Measurements from ENCODE around the gene AKR1C4. TPM values are rescaled to one million over a fixed set of nuclear protein-coding genes. Genes with fewer than 3 reads are reported as not detected.
"Not testable (repeated sequence)": the region's sequence is repeated elsewhere in the genome, so short reads cannot be mapped to it uniquely, and the experiment has no call there.

The AKR1C4 gene
- total RNA-seq, 2 donors from 2014 or later: not detected

- no peak overlapping the region for H3K4me3 ChIP-seq
- DNase-seq (ENCODE audit: low spot score): no peak
These were observed 30.9 kb upstream of the AKR1C4 start for GRCh38 chr10:5165738-5166137.

GRCh38 chr10:5168897-5169420, 27.7 kb upstream of the AKR1C4 start:
- no peaks in the 10 kb centered on the region for H3K36me3 ChIP-seq
- ATAC-seq (ENCODE audit: insufficient number of reproducible peaks, low FRiP score, low read depth): no peak

More at GRCh38 chr10:5165738-5166137, 30.9 kb upstream of the AKR1C4 start:
- ATAC-seq (ENCODE audit: insufficient number of reproducible peaks, low FRiP score, low read depth): no peak
- no peak for TF ChIP-seq CTCF (IDR thresholded peaks at IDR 0.05)
- H3K27ac ChIP-seq: no peak overlapping the region
- peaks cover 34% of the 10 kb centered on the region for H3K9me3 ChIP-seq
- H3K4me1 ChIP-seq (ENCODE audit: control insufficient read depth in 1 of 2, low read depth in 2 of 2): no peaks in the 10 kb centered on the region
- H3K36me3 ChIP-seq: no peaks in the 10 kb centered on the region
- no peaks in the 10 kb centered on the region for H3K27me3 ChIP-seq (replicated peaks; ENCODE audit: insufficient read depth)

GRCh38 chr10:5175581-5175980, 21.1 kb upstream of the AKR1C4 start:
- not testable (repeated sequence) for H3K36me3 ChIP-seq; H3K4me3 ChIP-seq; DNase-seq (ENCODE audit: low spot score); ATAC-seq (ENCODE audit: insufficient number of reproducible peaks, low FRiP score, low read depth); H3K4me1 ChIP-seq (ENCODE audit: control insufficient read depth in 1 of 2, low read depth in 2 of 2); H3K27me3 ChIP-seq (replicated peaks; ENCODE audit: insufficient read depth); H3K9me3 ChIP-seq; H3K27ac ChIP-seq

More at GRCh38 chr10:5168897-5169420, 27.7 kb upstream of the AKR1C4 start:
- Histone ChIP-seq H3K4me3 (no peak overlapping the region), H3K27ac (no peak overlapping the region), H3K4me1 (ENCODE audit: control insufficient read depth in 1 of 2, low read depth in 2 of 2) (no peaks in the 10 kb centered on the region), H3K27me3 (replicated peaks; ENCODE audit: insufficient read depth) (no peaks in the 10 kb centered on the region), H3K9me3 (peaks cover 32% of the 10 kb centered on the region)
- no peak for TF ChIP-seq CTCF (IDR thresholded peaks at IDR 0.05)
- no peak for DNase-seq (ENCODE audit: low spot score)

GRCh38 chr10:5180503-5180902, 16.1 kb upstream of the AKR1C4 start:
- not testable (repeated sequence) for DNase-seq (ENCODE audit: low spot score); H3K9me3 ChIP-seq; H3K4me1 ChIP-seq (ENCODE audit: control insufficient read depth in 1 of 2, low read depth in 2 of 2); H3K36me3 ChIP-seq; H3K27ac ChIP-seq; H3K4me3 ChIP-seq; ATAC-seq (ENCODE audit: insufficient number of reproducible peaks, low FRiP score, low read depth); H3K27me3 ChIP-seq (replicated peaks; ENCODE audit: insufficient read depth)

GRCh38 chr10:5183923-5184322, 12.7 kb upstream of the AKR1C4 start:
- H3K4me1 ChIP-seq (ENCODE audit: control insufficient read depth in 1 of 2, low read depth in 2 of 2): no peaks in the 10 kb centered on the region
- DNase-seq (ENCODE audit: low spot score) (no peak), ATAC-seq (ENCODE audit: insufficient number of reproducible peaks, low FRiP score, low read depth) (no peak)

More at GRCh38 chr10:5183923-5184322, 12.7 kb upstream of the AKR1C4 start:
- H3K9me3 ChIP-seq: no peaks in the 10 kb centered on the region
- H3K27ac ChIP-seq: no peak overlapping the region
- no peak overlapping the region for H3K4me3 ChIP-seq
- no peaks in the 10 kb centered on the region for H3K36me3 ChIP-seq
- H3K27me3 ChIP-seq (replicated peaks; ENCODE audit: insufficient read depth): no peaks in the 10 kb centered on the region
- no peak for TF ChIP-seq CTCF (IDR thresholded peaks at IDR 0.05)
